Measurements from ENCODE around the gene MACROD1.

Gene MACROD1

GRCh38 chr11:64128255-64129006 is 37.5 kb downstream of the MACROD1 start:
- DNase-seq = no peak

- DNase-seq = no peak
These were observed 38.4 kb downstream of the MACROD1 start for GRCh38 chr11:64127267-64128072.

DNA sequence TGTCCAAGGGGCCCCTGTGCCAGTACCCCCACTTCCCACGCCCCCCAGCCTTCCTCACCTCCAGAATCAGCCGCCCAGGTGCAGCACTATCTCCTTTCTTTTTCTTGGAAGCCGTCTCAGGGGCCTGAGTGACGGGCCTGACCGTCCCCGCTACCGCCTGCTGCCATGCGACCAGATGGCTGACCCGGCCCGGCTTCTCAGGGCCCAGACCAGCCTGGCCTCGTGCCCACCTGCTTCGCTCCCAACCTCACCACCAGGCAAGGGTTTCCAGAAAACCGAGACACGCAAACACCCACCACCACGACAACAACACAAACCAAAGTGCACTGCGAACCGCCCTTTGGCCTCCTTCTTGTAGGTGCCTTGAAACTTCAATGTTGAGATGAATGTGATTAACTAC is 39.1 kb downstream of the MACROD1 start:
- DNase-seq = no peak

DNA sequence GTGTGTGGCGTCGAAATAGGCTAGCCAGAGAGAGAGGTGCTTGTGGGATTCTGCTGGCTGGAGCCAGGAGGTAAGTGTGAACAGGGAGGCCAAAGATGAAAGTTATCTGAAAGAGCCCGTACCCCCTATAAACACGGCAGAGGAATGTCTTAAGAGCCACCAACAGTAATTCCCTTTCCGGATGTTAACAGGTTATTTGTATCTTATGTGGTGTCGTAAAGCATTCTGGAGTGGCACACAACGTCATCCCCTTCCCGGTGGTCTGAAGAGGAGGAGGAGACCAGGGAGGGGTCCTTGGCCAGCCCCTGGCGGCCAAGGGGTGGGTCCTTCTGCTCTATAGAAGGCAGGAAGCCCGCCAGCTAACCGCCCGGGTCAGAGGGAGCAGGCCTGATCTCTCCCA is 39.5 kb downstream of the MACROD1 start:
- no peak for DNase-seq

DNA sequence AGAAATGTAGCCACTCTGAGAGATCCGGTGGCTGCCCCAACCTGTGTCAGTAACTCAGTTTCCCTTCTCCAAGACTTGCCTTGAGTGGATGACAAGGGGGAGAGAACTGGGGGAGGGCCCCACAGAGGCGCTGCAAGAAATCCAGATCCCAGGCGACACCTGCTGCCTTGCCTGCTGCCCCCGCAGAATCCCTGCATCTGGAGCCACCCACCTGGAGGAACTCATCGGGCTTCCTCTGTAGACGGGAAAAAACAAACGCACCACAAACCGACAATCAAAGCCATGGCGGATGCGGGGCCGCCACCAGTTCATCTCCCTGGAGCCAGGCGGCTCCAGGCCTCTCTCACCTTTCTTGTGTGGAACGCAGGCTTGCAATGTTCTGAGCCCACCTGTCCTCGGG is 40.2 kb downstream of the MACROD1 start:
- DNase-seq = no peak

DNA sequence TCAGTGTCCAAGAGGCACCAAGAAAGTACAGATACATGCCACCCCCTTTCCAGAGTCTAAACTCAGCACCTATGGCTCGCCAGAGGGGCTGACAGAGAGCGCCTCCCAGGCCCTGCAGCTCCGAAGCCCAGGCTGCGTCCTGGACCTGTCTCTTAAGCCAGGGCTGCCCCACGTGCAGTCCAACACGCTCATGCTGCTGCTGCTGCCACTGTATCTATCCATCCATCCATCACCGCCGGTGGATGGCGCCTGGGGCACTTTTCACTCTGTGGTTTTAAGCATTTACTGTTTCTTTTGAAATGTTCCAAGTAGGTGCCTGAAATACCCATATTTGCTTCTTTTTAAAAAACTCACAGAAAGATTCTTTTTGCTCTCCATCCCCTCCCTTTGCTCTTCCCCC is 41.8 kb downstream of the MACROD1 start:
- no peak for DNase-seq

DNA sequence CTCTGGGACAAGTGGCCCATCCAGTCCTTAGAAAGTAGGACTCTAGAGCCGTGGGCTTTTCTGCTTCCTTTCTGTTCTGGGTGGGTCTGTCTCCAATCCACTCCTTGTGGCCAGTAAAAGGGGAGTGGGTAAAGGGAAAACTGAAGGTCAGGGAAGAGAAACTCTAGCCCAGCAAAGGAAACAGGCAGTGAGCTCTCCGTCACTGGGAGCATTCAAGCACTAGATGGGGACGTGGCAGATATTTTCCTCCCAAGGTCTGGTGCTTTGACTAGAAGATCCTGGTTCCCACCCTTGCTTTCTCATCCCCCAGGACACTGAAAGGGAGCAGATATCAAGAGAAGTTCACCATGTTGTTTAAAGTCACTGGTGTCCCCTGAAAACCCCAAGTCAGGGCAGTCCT is 42.2 kb downstream of the MACROD1 start:
- no peak for DNase-seq

DNA sequence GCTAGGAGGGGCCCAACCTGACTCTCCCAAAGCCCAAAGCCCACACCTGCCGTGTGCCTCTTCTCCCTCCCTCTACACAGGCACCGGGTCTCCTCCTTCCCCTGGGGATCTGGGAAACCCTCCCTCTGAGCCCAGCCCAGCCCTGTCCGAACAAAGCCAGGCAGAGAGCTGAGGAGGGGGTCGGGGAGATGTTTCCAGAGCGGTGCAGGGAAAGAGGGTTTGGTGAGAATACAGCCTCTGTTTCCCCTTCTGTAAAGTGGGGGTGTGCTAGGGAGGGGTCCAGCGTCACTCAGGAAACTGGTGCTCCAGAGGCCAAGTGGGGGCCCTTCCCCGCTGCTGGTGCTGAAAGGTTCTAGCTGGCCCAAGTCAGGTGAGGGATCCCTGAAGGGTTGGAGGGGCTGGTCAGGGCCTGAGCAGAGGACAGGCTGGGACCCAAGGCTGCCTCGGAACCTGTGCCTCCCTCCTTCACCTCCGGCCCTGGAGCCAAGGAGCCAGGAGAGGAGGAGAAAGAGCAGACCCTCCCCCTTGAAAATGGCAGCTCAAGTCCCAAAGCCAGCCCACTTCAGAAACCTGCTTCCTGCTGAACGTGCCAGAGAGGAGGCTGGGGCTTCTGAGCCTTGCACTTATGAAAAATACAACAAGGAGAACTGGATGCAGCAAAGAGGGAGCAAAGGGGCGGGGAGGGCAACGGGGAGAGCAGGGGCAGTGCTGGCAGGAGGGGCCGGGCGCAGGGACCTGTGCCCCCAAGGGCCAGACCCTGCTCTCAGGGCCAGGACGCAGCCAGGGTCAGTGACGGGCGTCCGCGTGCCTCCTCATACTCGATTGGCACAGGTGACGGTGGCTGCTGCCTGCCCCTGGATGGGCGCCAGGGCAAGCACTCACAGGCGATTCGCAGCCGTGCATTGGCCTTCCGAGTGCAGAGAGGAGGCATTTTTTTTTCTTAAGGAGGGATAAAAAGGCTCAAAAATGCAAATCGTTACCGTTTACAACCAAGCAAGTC is 43.2 kb downstream of the MACROD1 start:
- no peak for DNase-seq

- no peak for DNase-seq
These were observed 44.1 kb downstream of the MACROD1 start for GRCh38 chr11:64121663-64122410.

GRCh38 chr11:64120951-64121569 is 44.9 kb downstream of the MACROD1 start:
- DNase-seq = no peak

- no peak for DNase-seq
These were observed 46.2 kb downstream of the MACROD1 start for GRCh38 chr11:64119700-64120099.

DNA sequence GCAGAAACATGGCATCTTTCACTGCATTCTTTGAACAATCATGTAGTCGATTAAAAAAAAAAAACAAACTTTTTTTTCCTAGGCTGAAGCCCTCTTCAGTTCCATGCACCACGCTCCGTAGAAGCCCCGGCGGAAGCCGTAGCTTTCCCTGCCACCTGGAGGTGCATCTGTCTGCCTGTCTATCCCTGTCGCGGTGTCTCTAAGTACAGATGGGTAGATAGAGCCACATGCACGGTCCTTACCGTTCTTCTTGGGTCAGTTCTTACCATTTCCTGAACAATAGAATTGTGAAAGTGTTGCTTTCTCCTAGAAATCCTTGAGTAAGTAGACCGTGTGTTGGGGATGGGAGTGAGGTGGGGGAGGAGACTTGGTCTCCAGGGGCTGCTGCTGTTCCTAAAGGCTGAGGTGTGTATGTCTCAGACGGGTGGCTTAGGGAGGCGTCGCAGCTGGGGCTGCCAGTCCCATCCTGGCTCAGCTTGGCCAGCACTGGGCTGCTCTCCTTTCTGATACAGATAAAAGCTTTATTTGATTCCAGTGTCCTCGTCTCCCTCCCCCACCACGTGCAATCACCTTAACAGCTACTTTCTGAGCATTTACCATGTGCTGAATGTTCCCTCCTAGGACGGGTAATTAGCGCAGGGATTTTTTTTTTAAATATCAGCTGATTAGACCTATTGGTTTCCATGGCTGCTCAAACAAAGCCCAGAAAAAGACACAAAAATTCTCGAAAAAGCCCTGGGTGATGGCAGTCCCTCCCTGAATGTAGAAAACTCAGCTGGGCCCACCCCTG is 46.8 kb downstream of the MACROD1 start:
- DNase-seq = no peak

GRCh38 chr11:64117763-64118459 is 48.0 kb downstream of the MACROD1 start:
- no peak for DNase-seq

DNA sequence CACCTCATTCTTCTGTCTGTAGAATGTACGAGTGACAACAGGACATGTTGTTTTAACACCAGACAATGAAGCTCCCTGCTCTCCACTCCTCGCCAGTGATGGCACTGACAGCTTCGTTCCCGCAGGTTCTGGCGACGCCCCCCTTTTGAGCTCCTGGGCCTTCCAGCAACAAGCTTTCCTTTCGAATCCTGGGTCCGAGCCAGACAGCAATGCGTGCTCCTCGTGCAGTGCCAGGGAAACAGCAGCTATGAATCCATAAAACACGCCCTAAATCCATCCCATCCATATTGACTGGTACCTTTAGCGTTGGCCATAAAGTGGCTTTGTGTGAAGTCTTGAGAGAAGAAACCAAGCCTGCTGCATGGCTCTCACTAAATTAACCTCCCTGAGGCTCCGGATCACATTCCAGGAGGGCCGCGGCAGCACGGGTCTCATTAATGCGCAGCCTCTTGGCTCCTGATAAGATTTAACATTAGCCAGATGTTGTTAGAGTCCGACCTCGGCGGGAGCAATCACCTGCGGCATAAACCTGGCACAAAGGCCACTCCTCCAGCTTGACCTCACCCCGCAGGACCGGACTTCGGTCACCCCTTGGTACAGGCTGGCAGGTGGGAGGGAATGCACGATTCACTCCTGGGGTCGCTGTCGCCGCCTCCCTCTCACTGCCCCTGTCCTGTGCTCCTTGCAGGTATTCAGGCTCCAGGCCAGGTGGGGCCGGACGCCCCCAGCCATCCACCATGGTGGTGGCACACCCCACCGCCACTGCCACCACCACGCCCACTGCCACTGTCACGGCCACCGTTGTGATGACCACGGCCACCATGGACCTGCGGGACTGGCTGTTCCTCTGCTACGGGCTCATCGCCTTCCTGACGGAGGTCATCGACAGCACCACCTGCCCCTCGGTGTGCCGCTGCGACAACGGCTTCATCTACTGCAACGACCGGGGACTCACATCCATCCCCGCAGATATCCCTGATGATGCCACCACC is 50.1 kb downstream of the MACROD1 start:
- DNase-seq = no peak

DNA sequence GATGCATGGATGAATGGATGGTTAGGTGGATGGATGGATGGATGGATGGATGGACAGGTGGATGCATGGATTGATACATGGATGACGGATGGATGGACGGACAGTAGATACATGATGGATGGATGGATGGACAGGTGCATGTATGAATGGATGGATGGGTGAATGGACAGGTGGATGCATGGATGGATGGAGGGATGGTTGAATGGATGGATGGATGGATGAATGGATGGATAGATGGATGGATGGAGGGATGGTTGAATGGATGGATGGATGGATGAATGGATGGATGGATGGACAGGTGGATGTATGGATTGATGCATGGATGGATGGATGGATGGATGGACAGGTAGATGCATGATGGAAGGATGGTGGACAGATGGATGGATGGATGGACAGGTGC is 51.7 kb downstream of the MACROD1 start:
- DNase-seq = no peak

GRCh38 chr11:64113462-64113780 is 52.5 kb downstream of the MACROD1 start:
- no peak for DNase-seq

- no peak for DNase-seq
These were observed 53.0 kb downstream of the MACROD1 start for GRCh38 chr11:64112771-64113461.
